Thymus (tissue), 11 donors: Measurements from ENCODE around the gene CD58. TPM values are rescaled to one million over a fixed set of nuclear protein-coding genes. Genes with fewer than 3 reads are reported as not detected.

ENCODE experiments used
- DNase-seq, 9 donors: peaks; one replicate each; pipeline ENCODE4 v3.0.0-alpha.2; 2013; ENCODE audit warnings: low spot score in 9 of 9, low read depth in 6 of 9, missing footprints in 1 of 9
- H3K27ac ChIP-seq, 2 donors: one replicate each; pipeline ENCODE4 v1.5.1; 2013; ENCODE audit warnings: control low read depth in 1 of 2, low read depth in 1 of 2, low read length in 1 of 2, mild to moderate bottlenecking in 1 of 2, moderate library complexity in 1 of 2
- H3K27me3 ChIP-seq, 2 donors: one replicate each; pipeline ENCODE4 v1.5.1; 2013; ENCODE audit warnings: low read length in 1 of 2; ENCODE audit not compliant: control insufficient read depth in 2 of 2, insufficient read depth in 1 of 2
- H3K36me3 ChIP-seq, 2 donors: one replicate each; pipeline ENCODE4 v1.5.1; 2013; ENCODE audit warnings: low read length in 1 of 2, mild to moderate bottlenecking in 1 of 2, moderate library complexity in 1 of 2; ENCODE audit not compliant: control insufficient read depth in 2 of 2, insufficient read depth in 2 of 2
- H3K4me1 ChIP-seq, 2 donors: one replicate each; pipeline ENCODE4 v1.5.1; 2013; ENCODE audit warnings: low read length in 2 of 2; ENCODE audit not compliant: control insufficient read depth in 2 of 2, insufficient read depth in 2 of 2
- H3K4me3 ChIP-seq, 2 donors: one replicate each; pipeline ENCODE4 v1.5.1; 2013; ENCODE audit warnings: low read length in 2 of 2, control low read depth in 1 of 2, mild to moderate bottlenecking in 1 of 2
- H3K9me3 ChIP-seq, 2 donors: one replicate each; pipeline ENCODE4 v1.5.1; 2013; ENCODE audit warnings: low read length in 1 of 2, mild to moderate bottlenecking in 1 of 2; ENCODE audit not compliant: control insufficient read depth in 2 of 2, insufficient read depth in 1 of 2
- WGBS: extraction: QIAGEN DNeasy Blood & Tissue Kit; methylation state at CpG from one replicate; pipeline ENCODE4 v1.1.7; 2013; 5-methylcytosine and 5-hydroxymethylcytosine counted together
- polyA plus RNA-seq: library from polyadenylated mRNA; stranded (reverse); fragments of 200-250 nt; gene quantifications from one replicate; pipeline ENCODE4 v1.2.3, GENCODE V29; 2013
- total RNA-seq: library from RNA; stranded (reverse); fragments of 120-200 nt; gene quantifications from one replicate; pipeline ENCODE4 v1.2.4, GENCODE V29; 2013
- donor health status: healthy.

CD58 gene
- total and polyA plus RNA-seq, 2 donors: 12.7 to 24.6 TPM

- Histone ChIP-seq H3K4me1 (no peaks in the 10 kb centered on the region), H3K27ac (no peak overlapping the region), H3K27me3 (no peaks in the 10 kb centered on the region), H3K4me3 (no peak overlapping the region), H3K36me3 (no peaks in the 10 kb centered on the region), H3K9me3 (no peaks in the 10 kb centered on the region)
- DNase-seq: no peak
- WGBS: 94% methylated on average over 3 of the region's 3 CpGs
Observed at GRCh38 chr1:116476321-116476720, 94.5 kb downstream of the CD58 start.

GRCh38 chr1:116475850-116476218 is 95.0 kb downstream of the CD58 start:
- 98% methylated on average over 7 of the region's 7 CpGs for WGBS
- no peak overlapping the region for H3K27ac ChIP-seq
- H3K9me3 ChIP-seq: no peaks in the 10 kb centered on the region

DNA sequence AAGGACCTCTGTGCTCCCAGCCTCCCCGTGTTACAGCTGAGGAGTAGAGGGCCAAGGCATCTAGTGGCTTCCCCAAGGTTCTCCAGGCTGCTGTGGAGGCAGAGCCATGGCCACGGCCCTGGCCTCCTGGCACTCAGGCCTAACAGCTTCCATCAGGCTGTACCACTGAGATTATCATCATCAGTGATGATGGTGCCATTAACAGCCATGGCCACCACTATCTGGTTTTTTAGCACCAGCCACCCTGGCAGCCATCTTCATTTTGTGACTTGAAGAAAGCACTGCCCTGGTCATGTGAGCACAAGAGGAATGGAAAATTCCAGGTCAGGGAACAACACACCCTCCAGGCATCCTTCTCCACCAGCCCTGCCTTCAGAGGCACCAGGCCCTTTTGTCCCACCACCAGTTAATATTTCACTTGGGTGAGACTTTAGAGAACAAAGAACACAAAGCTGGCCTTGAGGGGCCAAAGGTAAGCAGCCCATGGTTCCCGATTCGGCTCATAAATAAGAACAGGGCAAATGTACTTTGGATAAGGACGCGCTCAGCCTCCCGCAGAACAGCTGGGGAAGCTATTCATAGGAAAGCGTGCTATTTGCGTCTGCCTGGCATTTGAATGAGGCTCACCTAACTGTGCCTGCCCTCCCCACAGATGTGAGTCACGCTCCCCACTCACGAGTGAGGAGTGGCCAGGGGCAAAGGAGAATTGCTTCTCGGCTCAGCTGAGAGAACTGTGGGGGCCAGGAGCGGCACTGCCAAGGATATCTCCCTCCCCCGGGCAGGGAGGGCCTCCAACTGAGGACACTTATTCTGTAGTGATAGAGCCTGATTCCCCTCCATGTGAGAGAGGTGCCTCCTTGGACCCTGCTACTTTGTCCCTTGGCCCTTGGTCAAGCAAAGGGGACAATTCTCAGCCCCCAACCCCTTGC is 95.6 kb downstream of the CD58 start:
- Histone ChIP-seq H3K9me3 (no peaks in the 10 kb centered on the region), H3K36me3 (no peaks in the 10 kb centered on the region), H3K4me3 (no peak overlapping the region), H3K27me3 (no peaks in the 10 kb centered on the region), H3K27ac (no peak overlapping the region), H3K4me1 (no peaks in the 10 kb centered on the region)
- 96% methylated on average over 14 of the region's 14 CpGs for WGBS
- no peak for DNase-seq

More at GRCh38 chr1:116475850-116476218, 95.0 kb downstream of the CD58 start:
- H3K27me3 ChIP-seq: no peaks in the 10 kb centered on the region
- no peaks in the 10 kb centered on the region for H3K4me1 ChIP-seq
- no peaks in the 10 kb centered on the region for H3K36me3 ChIP-seq
- H3K4me3 ChIP-seq: no peak overlapping the region
- no peak for DNase-seq

DNA sequence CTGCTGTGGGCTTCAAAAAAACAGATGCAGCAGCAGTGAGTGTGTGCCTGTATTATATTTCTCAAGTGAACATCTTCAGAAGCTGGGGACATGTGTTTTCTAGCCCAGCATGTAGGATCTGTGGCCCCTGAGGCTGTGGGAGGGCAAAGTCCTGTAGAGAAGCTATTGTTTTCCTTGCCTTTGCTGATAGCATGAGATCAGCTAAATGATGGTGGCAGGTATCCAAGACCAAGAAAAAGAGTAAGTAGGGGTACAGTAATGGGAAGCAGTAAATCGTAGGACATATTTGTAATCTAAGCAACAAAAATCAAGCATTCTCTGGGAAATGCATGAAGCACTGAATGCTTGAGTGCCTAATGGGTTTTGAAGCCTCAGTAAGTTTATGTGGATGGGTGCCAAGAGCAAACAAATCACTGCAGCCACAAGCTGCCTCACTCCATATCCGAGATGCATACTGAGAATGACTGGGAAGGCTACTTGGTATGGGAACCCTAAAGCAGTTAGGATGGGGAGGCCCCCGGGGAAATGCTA is 98.3 kb downstream of the CD58 start:
- 94% methylated on average over 3 of the region's 3 CpGs for WGBS
- H3K27ac ChIP-seq: no peak overlapping the region
- no peaks in the 10 kb centered on the region for H3K27me3 ChIP-seq
- DNase-seq: peak in 1 of 9 donors; percentile 12
- no peak overlapping the region for H3K4me3 ChIP-seq
- H3K9me3 ChIP-seq: no peaks in the 10 kb centered on the region
- H3K4me1 ChIP-seq: no peaks in the 10 kb centered on the region
- no peaks in the 10 kb centered on the region for H3K36me3 ChIP-seq

- DNase-seq: no peak
- Histone ChIP-seq H3K36me3 (no peaks in the 10 kb centered on the region), H3K4me3 (no peak overlapping the region), H3K9me3 (no peaks in the 10 kb centered on the region), H3K27ac (no peak overlapping the region), H3K4me1 (no peaks in the 10 kb centered on the region), H3K27me3 (no peaks in the 10 kb centered on the region)
- 85% methylated on average over 4 of the region's 4 CpGs for WGBS
Observed at GRCh38 chr1:116471241-116471640, 99.6 kb downstream of the CD58 start.

DNA sequence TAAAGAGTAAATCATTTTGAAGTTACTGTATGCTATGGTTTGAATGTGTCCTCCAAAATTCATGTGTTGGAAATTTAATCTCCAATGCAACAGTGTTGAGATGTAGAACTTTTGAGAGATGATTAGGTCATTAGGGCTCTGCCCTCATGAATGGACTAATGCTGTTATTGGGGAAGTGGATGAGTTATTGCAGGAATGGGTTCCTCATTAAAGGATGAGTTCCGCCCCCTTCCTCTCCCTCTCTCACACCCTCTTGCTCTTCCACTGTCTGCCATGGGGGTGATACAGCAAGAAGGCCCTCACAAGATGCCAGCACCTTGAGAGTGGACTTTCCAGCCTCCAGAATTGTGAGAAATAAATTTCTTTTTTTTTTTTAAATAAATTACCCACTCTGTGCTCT is 100.2 kb downstream of the CD58 start:
- 100% methylated on average over 1 of the region's 1 CpG for WGBS
- Histone ChIP-seq H3K27me3 (no peaks in the 10 kb centered on the region), H3K9me3 (no peaks in the 10 kb centered on the region), H3K4me1 (no peaks in the 10 kb centered on the region), H3K27ac (no peak overlapping the region), H3K4me3 (no peak overlapping the region), H3K36me3 (no peaks in the 10 kb centered on the region)
- no peak for DNase-seq

DNA sequence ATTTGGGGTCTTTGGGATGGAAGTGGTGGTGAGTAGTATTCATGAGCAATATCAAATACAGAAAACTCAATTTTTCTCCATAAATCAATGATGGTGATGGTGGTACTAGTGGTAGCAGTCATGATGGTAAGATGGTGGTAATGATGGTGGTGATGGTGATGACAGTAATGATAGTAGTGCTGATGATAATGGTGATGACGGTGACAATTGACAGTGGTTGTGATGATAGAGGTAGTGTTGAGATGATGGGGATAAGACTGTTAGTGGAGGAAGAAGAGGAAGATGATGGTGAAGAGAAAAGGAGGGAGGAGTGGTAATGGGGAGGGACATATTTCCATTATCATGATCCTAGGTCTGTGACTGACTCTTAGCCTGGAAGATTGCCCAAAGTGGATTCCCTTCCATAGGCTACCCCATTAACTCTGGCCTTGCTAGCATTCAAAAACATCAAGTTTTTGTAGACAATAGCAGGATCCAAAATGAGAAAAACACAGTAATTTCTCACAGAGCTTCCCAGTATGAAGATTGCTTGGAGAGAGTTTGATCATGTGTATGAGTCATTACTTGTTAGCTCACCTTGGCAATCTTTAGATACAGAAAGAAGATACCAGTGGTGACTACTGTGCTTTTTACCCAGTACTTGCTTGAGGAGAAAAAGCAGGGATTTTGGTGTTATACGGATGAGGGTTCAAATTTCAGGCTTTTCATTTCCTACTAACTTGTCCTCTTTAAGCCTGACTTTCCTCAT is 103.8 kb downstream of the CD58 start:
- Histone ChIP-seq H3K9me3 (no peaks in the 10 kb centered on the region), H3K27me3 (no peaks in the 10 kb centered on the region), H3K36me3 (no peaks in the 10 kb centered on the region), H3K4me3 (no peak overlapping the region), H3K27ac (no peak overlapping the region), H3K4me1 (no peaks in the 10 kb centered on the region)
- WGBS: 97% methylated on average over 2 of the region's 2 CpGs
- no peak for DNase-seq

DNA sequence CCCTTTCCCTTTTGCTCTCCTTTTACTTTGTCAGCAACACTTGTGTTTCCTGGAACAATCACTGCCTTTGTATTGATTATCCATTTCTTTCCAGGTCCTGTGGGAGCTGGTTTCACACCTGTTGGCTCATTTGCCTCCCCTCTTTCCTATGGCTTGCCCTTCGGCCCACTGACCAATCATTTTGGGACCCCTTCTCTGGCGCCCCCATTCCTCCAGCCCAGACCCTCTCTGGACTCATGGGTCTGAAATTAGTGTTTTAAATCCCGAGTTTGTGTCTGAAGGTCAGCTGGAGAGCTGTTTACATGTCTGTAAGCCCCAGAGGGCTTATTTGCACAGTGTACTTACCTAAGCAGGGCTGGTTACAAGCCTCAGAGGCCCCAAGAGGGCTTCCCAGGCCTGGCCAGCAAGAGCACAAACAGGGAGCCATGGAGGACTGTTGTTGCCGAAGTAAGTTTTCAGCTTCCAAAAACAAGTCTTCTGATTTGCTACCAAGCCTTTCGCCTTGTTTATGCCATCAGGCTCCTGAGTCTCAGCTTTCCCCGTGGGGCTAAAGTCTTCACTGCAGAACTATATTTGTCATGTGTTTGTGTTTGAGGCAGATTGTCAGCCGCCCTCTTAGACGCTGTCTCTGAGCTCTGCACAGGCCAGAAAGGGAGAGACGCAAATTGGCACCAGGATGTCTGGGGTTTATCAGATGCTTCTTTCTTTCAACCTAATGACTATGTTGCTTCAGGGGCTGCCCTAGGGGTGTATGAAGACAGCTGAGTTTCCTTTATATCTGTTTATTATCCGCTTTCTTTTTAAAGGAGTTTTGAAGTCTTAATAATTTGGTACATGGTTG is 104.8 kb downstream of the CD58 start:
- Histone ChIP-seq H3K27ac (no peak overlapping the region), H3K4me1 (no peaks in the 10 kb centered on the region), H3K27me3 (no peaks in the 10 kb centered on the region), H3K9me3 (no peaks in the 10 kb centered on the region), H3K4me3 (no peak overlapping the region), H3K36me3 (no peaks in the 10 kb centered on the region)
- no peak for DNase-seq
- WGBS: 96% methylated on average over 10 of the region's 10 CpGs
